ENCODE measurements around the gene CADM2.

The CADM2 gene

DNA sequence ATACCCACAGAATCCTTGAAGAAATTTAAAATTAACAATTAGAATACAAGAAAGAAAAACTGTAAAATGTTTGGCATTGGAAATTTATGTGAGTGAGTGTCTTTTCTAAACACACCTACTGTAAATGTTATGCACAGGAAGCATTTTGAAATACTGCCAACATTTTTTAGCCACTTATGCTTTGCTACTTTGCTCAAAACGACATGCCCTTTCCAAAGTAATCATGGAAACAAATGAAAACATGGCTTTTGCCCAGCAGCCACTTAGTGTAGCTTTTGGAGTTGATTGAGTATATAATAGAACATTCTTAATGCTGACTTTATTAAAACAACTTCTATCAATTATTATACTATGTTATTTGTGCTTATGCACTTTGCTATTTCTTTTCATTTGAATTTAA, 823.0 kb downstream of the CADM2 start:
- no peak for DNase-seq (ENCODE audit: low read depth in 1 of 2, low spot score in 1 of 2)

GRCh38 chr3:85783291-85783690, 824.5 kb downstream of the CADM2 start:
- no peak for DNase-seq (ENCODE audit: low read depth in 1 of 2, low spot score in 1 of 2)

GRCh38 chr3:85785766-85786165, 827.0 kb downstream of the CADM2 start:
- DNase-seq (ENCODE audit: low read depth in 1 of 2, low spot score in 1 of 2), result no peak

DNA sequence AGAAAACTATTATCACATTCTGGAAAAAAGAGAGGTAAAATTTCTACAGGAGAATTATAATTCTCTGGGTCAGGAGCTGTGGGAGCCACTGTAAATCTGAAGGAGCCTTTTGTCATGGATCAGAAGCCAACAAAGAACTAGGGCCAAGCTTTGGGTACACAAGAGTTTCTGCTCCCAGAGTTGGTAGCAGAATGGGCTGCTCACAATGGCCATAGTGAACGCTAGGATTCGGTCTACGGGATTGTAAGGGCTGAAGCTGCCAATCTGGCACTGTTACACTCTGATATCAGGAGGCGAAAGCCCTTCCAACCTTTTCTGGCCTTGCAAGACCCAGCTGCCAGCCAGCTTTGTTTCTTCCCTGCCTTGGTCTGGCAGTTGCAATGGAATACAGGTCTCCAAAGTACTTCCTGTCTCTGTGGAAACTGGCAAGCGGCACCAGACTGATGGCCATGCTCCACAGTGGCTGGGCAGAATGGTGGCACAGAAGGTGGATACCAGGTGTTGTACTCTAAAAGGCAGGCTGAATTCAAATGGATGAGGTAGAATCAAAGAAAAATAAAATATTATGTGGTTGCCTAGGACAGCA, 831.7 kb downstream of the CADM2 start:
- DNase-seq (ENCODE audit: low read depth in 1 of 2, low spot score in 1 of 2), result no peak

GRCh38 chr3:85796140-85796539, 837.4 kb downstream of the CADM2 start:
- no peak for DNase-seq (ENCODE audit: low read depth in 1 of 2, low spot score in 1 of 2)

- DNase-seq (ENCODE audit: low read depth in 1 of 2, low spot score in 1 of 2), result no peak
Observed at GRCh38 chr3:85800676-85801075, 841.9 kb downstream of the CADM2 start.

- no peak for DNase-seq (ENCODE audit: low read depth in 1 of 2, low spot score in 1 of 2)
Observed at GRCh38 chr3:85801955-85802354, 843.2 kb downstream of the CADM2 start.

GRCh38 chr3:85808755-85809154, 850.0 kb downstream of the CADM2 start:
- DNase-seq (ENCODE audit: low read depth in 1 of 2, low spot score in 1 of 2), result no peak

GRCh38 chr3:85821130-85821756, 862.5 kb downstream of the CADM2 start:
- no peak for DNase-seq (ENCODE audit: low read depth in 1 of 2, low spot score in 1 of 2)

GRCh38 chr3:85835857-85836440, 877.2 kb downstream of the CADM2 start:
- DNase-seq (ENCODE audit: low read depth in 1 of 2, low spot score in 1 of 2), result no peak

GRCh38 chr3:85837402-85837801, 878.6 kb downstream of the CADM2 start:
- no peak for DNase-seq (ENCODE audit: low read depth in 1 of 2, low spot score in 1 of 2)

DNA sequence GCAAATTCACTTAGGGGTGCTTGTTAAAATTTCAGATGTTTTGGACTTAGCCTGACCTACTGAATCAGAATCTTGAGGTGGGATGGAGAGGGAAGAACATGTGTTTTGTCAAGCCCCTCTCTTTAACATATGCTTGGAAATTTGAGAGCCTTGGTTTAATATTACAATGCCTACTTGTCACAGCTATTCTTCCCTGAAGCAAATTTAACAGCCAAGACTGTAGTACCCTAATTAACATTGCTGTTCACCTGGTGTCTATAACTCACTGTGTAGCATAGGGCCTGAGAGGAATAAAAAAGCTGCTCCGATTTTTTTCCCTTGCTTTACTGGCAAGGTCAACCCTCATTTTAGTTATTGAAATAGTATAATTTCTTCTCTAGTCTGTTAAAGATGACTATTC, 880.1 kb downstream of the CADM2 start:
- no peak for DNase-seq (ENCODE audit: low read depth in 1 of 2, low spot score in 1 of 2)

- no peak for DNase-seq (ENCODE audit: low read depth in 1 of 2, low spot score in 1 of 2)
Observed at GRCh38 chr3:85842081-85842480, 883.3 kb downstream of the CADM2 start.

- no peak for DNase-seq (ENCODE audit: low read depth in 1 of 2, low spot score in 1 of 2)
Observed at GRCh38 chr3:85846940-85847339, 888.2 kb downstream of the CADM2 start.

DNA sequence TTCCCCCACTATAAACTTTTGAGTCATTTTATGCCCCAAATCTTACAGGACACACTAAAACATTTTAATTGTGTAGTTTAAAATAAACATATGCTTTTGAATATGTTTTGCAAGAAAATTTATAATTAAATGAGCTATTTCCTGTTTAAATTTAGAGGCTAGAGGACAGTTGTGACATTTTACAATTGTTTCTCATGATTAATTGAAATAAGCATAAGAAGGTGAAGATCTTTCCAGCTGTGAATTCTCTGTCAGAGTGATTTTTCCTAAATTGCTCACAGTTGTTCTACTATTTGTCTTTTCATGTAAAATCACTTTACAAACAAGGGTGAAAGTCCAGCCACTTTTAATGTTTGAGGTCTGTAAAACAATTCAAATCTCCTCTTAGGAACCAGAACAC, 892.3 kb downstream of the CADM2 start:
- no peak for DNase-seq (ENCODE audit: low read depth in 1 of 2, low spot score in 1 of 2)

DNA sequence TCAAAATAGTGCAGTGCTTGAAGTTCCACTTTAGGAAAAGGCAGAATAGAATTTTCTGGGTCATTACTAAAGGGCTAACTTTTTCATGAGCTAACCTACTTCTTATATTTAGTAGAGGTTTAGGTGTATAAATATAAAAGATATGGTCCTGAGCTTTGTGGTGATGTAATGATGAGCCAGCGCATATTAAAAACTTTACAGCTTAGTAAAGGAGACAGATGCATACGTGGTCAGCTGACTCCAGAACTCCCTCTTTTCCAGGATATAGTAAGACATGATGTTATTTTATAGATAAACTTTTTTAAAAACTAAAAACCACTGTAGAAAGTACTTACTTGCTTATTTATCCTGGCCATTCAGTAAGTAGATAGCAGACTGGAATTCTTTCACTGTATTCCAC, 895.0 kb downstream of the CADM2 start:
- DNase-seq (ENCODE audit: low read depth in 1 of 2, low spot score in 1 of 2), result no peak

DNA sequence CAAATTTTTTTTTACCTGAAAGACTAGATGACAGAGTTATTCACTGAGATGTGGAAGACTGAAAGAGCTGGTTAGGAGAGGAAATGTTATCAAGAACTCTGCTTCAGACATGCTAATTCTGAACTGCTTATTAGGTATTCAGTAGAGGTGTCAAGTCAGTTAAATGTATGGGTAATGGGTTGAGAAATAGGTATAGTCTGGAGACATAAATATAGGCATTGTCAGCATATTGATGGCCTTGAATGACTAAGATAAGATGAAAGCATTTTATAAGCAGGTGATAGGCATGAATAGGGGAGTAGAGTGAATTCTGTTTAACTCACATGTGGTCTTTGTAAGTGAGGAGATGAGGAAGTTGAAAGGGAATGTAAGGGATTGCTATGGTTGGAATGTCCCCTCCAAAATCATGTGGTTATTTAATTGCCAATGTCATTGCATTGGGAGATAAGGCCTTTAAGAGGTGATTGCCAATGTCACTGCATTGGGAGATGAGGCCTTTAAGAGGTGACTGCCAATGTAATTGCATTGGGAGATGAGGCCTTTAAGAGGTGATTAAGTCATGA, 904.2 kb downstream of the CADM2 start:
- no peak for DNase-seq (ENCODE audit: low read depth in 1 of 2, low spot score in 1 of 2)

- DNase-seq (ENCODE audit: low read depth in 1 of 2, low spot score in 1 of 2), result no peak
Observed at GRCh38 chr3:85864896-85865295, 906.1 kb downstream of the CADM2 start.

DNA sequence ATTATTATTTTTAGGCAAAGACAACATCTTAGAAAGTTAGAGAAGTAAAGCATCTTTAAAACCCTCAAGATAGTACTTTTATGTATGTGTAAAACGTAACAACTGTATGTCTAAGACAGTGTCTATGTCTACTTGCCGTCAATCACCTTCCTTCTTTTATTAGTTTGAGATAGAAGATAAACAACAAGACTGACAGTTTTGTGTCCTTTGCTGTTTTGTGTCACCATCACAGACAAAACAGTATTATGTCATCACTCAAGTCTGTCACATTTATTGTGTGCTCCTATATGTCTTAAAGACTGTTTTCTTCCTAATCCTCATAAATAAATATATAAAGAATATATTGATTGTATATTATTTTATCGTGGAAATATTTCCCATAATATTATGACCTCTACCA, 908.3 kb downstream of the CADM2 start:
- DNase-seq (ENCODE audit: low read depth in 1 of 2, low spot score in 1 of 2), result no peak

DNA sequence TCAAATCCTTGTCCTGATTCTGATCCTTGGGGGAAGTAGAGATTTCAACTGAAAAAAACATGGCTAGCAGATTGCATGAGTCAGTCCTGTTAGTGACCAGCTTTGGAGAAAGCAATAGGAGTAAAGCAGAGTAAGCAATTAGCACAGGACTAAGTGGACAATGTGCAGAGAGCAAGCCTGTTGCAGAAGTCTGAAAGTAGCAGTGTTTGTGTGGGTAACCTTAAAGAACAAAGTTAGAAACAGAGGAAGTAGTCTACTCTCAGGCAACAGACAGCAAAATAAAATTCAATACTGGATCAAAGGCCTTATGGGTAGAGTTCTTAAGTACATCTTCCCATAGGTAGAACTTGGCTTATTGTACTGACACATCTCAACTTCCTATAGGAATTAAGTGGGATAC, 916.8 kb downstream of the CADM2 start:
- no peak for DNase-seq (ENCODE audit: low read depth in 1 of 2, low spot score in 1 of 2)

DNA sequence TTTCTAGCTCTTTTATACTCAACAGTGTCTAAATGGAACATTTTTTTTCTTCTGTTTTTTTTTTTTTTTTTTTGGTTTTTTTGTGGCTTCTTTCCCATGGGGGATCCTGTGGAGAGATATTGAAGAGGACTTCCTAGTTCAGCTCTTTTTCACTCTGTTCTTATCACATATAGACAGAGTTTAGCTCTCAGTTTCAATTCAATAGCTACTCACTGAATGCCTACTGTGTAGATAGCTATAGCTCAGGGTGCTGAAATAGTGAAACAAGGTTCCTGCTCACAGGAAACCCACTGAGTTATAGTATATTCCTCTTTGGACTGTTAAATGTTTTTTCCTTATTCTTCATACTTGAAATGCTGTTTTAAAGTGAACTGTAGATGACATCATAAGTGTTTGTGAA, 918.8 kb downstream of the CADM2 start:
- no peak for DNase-seq (ENCODE audit: low read depth in 1 of 2, low spot score in 1 of 2)

GRCh38 chr3:85881833-85882393, 923.1 kb downstream of the CADM2 start:
- DNase-seq (ENCODE audit: low read depth in 1 of 2, low spot score in 1 of 2), result no peak

All from activated CD4-positive, alpha-beta T cell treated with anti-CD3 and anti-CD28 coated beads, Interleukin-2, amount 50 U/mL, for 24 hours (primary cell).